UCSD-AML1 (cell line): ENCODE results near the gene SUMO4.
"Not testable (repeated sequence)": the region's sequence is repeated elsewhere in the genome, so short reads cannot be mapped to it uniquely, and the experiment has no call there.

Experiments used
- DNase-seq: peaks from one replicate; lab custom pipeline; 2025; ENCODE audit not compliant: unreplicated experiment; lab: John Stamatoyannopoulos, UW

The SUMO4 gene

DNA sequence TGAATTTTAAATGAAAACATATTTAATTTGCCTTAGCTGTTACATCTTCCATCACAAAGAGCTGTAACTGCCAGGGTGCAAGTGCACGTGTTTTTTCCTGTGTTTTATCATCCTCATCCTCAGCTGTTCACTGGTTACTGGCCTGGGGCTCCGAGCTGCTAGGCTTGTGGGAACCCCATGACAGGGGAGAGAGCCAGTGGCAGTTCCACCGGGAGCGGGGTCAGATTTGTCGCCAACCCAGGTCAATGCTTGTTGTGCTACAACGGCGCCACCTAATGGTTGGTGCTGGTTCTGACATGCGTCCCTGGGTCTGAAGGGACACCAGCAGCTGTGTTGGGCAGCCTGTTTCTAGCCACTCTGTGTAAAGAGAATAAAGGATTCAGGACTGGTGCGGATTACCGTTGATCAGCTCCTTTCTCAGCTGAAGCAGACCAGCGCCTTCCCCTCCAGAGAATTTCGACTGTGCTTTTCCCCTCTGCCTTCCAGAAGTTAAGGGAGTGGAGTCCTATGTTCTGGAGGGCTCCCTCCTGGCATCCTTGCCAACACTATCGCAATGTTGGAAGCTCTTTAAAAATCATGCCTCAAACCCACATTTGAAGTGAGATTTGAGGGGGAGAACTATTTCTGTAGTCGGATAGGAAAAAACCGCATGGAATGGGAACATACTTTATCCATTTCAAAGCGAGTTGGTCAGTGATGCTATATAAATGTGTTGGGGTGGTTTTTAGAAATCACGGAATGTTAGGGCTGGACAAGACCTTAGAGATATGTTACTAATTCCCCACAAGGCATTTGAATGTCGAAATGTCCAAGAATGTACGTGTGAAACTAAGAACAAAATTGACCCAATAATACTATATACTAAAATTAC lies 32.1 kb downstream of the SUMO4 start:
- peak; percentile 87 for DNase-seq

DNA sequence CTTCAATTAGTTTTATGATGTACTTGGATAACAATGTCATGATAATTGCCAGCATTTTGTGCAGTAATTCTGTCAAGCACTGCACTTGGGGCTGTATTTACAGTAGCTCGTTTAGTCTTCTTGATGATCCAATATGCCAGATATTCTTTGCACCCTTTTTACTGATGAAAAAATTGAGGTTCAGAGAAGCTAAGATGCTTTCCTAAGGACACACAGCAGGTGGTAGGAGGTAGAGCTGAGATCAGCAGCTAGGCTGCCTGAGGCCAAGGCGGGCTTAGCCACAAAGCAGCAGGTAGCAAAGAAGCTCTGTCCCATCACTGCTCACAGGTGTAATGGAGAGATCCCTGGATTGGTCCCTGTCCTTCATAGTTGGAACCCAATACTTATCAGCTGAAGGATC lies 33.3 kb downstream of the SUMO4 start:
- DNase-seq = no peak

DNA sequence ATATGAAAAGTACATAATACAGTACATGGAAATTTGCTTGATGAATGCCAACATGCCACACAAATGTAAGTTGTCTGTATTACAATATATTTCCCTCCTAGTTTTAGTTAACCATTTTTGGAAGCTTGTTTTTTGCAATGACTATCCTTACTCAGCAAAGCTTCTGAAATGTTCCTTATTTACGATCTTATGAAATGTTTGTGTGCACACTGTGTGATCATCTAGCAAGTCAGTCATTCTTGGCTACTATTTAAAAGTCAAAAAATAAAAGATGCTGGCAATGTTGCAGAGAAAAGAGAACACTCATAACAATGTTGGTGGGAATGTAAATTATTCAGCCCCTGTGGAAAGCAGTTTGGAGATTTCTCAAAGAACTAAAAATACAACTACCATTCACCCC lies 33.8 kb downstream of the SUMO4 start:
- DNase-seq = no peak

DNA sequence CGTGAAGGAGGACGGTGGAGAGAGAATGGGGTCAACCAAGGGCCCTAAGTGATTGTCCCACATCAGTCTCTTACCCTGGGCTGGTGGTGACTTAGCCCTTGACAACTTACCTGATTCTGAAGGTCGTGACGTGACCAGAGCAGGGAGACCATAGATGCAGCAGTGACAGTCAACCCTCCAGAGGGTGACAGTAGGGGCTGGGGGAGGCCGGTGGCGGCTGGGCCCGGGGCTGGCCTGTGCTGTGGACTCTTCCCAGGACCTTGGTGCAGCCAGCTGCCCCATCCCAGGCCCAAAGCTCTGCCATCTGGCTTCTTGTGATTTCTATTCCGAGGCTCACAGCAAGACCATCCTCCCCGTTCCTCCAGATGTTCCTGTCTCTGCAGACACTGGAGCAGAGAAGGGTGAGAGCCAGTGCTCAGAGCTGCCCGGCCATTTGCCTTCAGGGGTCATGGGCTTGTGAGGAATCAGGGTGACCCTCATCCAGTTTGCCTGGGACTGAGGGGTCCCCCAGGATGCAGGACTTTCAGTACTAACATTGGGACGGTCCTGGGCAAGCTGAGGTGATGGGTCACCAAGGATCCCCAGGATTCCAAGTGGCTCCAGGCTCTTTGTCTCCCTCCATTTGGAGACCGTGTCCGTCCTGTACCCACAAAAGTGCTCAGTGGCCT lies 36.0 kb downstream of the SUMO4 start:
- no peak for DNase-seq

DNA sequence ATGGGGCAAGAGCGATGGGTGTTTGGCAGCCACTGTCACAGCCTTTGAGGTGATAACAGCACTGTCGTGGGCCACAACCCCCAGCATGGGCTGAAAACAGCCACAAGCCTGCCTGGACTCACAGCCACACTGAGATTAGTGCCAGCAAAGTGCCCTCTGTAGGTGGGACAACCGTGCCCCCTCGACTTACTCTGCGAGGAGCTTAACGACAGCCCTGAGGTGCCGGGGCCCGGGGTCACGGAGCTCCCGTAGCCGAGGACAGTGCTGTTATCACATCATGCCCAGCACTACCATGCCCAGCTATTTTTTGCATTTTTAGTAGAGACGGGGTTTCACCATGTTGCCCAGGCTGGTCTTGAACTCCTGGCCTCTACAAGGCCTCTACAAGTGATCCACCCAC lies 36.6 kb downstream of the SUMO4 start:
- DNase-seq = no peak

DNA sequence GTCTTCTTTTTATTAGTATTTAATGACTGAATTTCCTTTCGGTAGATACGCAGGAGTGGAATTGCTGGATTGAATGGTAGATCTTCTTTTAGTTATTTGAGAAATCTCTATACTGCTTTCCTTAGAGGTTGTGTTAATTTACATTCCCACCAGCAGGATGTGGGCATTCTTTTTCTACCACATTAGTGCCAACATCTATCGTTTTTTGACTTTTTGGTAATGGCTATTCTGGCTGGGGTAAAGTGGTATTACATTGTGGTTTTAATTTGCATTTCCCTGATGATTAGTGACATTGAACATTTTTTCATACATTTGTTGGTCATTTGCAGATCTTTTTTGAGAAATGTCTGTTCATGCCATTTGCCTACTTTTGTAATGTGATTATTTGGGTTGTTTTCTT lies 37.1 kb downstream of the SUMO4 start:
- no peak for DNase-seq

DNA sequence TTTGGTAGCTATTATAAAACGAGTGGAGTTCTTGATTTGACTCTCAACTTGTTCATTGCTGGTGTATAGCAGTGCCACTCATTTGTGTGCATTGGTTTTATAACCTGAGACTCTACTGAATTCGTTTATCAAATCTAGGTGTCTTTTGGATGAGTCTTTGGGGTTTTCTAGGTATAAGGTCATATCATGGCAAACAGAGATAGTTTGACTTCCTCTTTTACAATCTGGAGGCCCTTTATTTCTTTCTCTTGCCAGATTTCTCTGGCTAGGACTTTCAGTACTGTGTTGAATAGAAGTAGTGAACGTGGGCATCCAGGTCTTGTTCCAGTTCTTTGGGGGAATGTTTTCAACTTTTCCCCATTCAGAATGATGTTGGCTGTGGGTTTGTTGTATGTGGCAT lies 38.8 kb downstream of the SUMO4 start:
- no peak for DNase-seq

DNA sequence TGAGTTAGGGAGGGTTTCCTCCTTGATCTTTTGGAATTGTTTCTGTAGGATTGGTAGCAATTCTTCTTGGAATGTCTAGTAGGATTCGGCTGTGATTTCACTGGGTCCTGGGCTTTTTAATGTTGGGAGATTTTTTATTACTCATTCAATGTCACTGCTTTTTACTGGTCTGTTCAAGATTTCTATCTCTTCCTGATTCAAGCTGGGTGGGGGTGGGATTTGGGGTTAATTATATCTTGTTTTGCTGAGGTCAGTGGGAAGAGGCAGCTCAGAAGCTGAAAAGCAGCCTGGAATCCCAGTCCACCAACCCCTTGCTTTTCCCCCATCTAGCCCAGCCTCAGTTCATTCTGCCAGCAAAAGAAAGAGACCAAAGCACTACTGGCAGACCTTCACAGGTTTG lies 39.6 kb downstream of the SUMO4 start:
- DNase-seq = no peak

DNA sequence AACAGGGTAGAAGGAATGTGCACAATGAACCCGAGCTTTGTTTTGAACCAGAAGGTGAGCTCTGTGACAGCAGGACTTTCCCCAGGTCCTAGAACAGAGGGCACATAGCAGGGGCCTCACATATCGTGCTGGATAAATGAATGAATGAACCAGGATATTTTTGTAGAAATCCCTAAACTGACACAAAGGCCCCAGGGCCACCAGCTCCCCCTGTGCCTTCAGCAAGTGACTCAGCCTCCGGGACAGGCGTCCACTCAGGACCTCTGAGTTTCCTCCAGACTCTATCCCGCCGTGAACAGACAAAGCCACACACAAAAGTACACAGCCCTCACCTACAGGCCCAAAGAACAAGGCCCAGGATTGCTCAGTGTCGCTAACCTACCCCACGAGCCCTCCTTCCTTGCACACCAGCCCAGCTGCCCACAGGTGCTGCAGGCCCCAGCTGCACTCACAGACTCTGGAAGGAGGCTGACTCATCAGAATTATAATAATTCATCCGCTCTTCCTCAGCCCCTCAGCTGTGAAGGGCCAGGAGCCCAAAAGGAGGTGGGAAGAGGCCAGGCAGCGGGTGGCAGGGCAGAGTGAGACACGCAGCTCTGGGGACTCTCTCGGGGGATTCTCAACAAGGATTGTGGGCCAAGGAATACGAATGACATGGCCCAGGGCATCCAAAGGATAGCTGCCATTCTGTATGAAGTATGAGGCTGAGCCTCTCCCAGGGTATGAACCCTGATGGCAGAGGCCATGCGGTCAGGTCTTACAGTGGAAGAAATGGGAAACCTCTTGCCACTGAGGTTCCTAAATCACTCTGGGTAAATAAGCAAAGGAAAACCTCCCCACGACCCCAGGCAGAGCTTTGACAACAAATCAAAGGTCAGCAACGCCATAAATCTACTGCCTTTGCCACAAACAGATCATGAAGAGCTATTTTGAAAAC lies 40.9 kb downstream of the SUMO4 start:
- DNase-seq = no peak

DNA sequence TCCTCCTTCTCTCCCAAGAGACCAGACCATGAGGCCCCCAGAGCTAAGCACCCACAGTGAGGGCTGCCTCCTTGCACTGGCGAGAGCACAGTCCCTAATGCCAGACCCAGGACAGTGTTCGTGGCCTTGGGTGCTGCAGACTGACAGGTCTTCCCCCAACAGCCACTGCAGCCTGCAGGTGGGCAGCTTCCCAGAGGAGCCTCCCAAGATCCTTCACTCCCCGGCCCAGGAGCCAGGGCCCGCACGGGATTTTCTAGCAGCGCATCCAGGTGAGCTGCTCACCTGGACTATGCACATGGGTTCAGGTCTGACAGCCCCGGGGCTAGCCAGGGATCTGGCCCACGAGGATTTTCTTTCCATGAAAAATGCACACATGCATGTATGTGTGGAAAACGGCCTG lies 41.7 kb downstream of the SUMO4 start:
- no peak for DNase-seq

DNA sequence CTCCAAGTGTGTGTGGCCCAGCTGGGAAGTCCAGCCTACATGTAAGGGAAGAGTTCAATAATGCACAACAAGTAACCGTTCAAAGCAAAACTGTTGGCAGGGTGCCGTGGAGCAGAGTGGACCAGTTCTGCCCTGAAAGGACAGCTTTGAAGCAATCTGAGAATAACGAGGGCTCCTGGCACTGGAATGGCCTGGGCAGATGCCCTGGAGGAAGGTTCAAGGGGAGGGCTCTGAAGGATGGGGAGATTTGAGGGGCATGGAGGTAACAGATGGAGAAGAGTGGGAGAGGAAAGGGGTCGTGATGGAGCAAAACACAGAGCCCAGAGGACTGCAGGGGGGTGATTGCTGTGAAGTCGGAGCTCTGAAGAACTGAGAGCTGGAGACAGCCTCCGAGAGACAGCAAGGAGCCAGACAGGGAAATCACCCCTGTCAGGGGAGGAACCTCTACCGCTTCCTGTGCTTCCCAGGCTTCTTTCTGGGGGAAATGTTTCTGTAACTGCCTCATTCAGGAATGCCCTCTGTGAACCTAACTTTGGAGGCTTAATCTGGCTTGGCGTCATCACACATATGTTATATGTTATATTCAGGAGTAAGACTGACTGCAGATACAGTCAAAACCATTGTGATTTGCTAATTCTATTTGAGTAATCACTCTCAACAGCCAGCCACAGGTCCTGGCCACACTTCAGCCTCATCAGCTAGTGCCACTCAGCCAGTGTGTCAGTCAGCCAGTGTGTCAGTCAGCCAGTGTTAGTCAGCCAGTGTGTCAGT lies 43.5 kb downstream of the SUMO4 start:
- DNase-seq = no peak

DNA sequence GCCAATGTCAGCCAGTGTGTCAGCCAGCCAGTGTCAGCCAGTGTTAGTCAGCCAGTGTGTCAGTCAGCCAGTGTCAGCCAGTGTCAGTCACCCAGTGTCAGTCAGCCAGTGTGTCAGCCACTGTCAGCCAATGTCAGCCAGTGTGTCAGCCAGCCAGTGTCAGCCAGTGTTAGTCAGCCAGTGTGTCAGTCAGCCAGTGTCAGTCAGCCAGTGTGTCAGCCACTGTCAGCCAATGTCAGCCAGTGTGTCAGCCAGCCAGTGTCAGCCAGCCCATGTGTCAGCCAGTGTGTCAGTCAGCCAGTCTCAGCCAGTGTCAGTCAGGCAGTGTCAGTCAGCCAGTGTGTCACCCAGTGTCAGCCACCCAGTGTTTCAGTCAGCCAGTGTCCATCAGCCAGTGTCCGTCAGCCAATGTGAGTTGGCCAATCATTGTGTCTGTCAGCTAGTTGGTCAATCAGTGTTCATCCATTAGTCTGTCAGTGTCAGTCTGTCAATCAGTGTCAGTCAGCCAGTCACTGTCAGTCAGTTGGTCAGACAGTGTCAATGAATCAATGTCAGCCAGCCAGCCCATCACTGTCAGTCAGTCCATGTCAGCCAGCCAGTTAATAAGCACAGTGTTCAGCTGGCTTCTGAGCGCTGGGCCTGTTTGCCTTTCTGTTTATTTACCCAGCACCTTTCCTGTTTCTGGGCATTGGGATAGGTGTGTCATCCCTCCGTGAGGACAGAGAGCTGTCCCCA lies 44.5 kb downstream of the SUMO4 start:
- DNase-seq = not testable (repeated sequence)

DNA sequence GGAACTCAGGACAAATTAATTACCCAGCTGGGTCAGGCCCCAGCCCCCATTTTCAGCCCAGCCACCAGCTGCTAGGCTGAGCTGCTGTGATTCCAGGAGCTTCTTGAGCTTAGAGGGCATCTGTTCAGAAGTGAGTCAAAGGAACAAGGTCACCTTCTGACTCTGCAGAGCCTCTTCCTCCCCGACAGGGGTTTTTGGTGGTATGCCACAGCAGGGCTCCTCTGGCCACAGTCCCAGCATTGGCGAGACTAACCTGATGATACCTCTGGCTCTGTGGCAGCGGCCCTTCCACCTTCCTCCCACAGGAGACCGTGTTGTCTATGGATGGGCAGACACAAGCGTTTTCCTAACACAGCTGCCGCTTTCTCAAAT lies 45.0 kb downstream of the SUMO4 start:
- DNase-seq = no peak

DNA sequence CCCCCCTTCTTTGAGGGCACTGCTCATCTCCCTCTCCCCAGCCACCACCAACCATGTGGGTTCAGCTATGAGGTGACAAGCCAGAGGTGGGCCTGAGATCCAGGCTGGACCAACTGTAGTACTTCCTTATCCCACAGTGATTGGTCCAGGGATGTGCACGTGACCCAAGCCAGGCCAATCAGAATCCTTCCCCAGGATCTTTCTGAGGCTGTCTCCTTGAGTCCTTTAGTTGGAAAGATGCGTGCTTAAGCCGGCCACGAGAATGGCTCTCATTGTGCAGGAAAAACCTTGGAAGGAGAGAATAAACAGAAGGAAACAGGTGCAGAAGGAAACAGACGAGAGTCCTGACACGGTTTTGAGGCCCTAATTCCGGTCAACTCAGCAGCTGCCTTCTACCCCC lies 45.5 kb downstream of the SUMO4 start:
- DNase-seq = no peak

DNA sequence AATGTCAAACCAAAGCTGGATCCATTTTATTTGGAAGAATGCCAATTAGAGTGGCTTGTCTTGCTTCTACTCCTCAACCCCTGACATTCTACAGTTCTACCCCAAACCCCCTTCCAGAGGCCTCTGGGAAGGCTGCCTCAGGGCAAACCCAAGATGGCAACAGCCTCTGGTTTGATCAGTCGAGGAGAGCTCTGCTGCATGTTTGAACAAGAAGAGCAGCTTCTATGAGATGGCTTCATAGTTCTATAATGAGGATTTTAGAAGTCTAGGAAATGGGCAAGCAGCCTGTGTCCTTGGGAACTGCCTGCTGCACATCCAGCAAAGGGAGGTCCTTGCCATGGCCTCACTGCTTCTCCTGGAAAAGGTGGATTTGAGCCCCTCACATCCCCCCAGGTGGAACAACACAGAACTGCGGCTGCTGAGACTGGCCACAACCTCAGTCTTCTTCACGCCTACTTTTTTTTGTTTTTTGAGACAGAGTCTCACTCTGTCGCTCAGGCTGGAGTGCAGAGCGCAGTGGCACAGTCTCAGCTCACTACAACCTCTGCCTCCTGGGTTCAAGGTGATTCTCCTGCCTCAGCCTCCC lies 46.8 kb downstream of the SUMO4 start:
- no peak for DNase-seq

DNA sequence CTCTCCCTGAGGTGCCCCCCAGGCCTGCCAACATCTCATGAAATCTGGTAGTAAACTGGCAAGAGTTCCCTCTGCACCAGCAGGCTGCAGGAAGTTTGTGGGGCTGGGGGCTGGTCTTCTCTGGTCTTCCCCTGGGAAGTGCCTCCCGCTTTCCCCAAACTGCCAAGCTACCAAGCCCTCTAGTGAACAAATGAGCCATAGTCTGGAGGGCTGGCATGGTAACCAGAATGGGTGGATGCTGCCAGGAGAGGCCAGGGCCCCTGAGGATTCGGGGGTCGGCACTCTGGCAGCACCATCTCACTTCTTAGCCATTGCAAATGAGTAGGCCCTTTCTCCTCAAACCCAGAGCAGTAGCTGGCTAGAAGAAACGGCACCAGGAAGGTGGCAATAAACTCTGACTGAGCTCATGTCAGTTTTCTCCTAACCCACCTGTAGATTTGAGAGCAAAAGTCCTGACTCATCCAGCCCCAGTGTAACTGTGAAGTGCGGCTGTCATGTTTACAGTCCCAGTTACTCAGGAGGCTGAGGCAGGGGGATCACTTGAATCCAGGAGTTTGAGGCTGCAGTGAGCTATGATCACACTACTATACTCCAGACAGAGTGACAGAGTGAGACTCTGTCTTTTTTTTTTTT lies 48.9 kb downstream of the SUMO4 start:
- DNase-seq = no peak

DNA sequence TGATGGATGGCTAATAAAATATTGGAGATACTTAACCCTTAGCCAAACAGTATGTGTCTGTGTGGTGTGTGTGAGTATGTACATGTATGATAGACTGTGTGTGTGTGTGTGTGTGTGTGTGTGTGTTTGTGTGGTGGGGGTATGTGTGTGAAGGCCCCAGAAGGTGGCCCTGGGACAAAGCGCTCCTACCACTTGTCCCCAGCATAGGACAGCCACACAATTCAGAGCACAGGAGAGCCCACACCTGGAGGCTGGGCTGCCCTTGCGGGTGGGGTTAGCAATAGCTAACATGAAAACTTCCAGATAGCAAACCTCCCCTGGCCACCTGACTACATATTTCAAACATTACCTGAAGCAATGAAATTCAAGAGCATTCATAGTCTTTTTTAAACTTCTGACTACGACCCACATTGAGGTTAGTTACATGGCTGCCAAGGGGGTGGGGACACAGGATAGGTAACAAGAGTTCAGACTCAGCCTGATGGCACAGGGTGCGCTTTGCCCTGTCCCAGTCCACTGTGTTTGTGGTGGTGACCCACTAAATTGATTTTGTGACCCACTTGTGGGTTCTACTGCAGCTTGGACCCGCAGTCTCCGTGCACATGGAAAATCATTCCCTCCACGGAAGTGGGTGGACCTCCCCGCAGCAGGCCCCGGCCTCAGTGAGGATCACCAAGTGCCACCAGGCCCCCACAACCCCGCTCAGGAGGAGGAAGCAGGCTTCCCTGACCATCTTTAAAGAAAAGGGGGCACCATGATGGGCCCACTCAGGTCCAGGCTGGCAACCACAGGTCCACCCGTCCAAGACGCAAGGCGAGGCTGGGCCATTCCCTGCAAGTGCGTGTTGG lies 50.0 kb downstream of the SUMO4 start:
- no peak for DNase-seq
